Measurements from ENCODE around the gene STX3.

Gene STX3

DNA sequence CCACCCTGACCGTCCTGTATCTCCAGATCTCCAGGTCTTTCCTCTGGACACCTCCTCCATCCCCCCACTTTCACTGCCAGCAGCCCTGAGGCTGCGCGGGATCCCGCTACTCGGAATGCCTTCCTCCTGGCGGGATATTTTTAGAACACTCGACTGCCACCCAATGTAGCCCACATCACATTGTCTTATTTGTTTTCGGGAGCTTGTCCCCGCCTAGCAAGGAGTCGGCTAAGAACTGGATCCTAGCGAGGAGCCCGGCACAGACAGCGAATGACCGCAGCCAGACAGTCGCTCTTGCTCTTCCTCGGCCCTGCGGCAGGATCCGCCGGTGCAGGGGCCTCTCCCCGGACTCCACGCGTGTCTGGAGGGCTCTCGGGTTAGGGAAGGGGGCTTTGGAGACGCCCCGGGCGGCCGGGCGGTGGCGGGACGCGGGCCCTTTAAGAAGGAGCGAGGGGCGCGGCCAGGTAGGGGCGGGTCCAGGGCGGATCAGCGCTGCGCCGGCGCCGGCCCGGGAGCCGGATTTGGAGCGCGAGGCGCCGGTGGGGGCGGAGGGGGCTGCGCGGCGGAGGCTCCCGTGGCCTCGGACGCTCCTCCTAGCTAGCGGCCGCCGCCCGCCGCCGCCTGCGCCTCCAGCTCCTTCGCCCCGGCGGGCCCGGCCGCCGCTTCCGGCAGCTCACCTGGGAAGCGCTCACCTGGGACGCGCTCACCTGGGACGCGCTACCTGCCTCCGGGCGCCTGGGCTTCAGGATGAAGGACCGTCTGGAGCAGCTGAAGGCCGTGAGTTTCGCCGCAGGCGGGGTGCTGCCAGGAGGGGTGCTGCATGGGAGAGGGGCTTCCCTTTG, at the start of gene STX3:
STX3 (plus strand) TSS at position 518 of the 842 bp plus-strand sequence; CDS start at position 748, 230 bp downstream.
- in situ Hi-C loops (cut with MboI; ENCODE audit: low sequenced_read_pairs), result loop anchor here (5.0 kb wide), 1 partner anchor 47 kb away; no protein-coding TSS in a partner anchor

- in situ Hi-C loops (cut with MboI; ENCODE audit: low sequenced_read_pairs), result no loop called here
Observed at GRCh38 chr11:59706518-59707285, 48.5 kb upstream of the STX3 start.

- in situ Hi-C loops (cut with MboI; ENCODE audit: low sequenced_read_pairs), result no loop called here
Observed at GRCh38 chr11:59707371-59707770, 47.8 kb upstream of the STX3 start.

DNA sequence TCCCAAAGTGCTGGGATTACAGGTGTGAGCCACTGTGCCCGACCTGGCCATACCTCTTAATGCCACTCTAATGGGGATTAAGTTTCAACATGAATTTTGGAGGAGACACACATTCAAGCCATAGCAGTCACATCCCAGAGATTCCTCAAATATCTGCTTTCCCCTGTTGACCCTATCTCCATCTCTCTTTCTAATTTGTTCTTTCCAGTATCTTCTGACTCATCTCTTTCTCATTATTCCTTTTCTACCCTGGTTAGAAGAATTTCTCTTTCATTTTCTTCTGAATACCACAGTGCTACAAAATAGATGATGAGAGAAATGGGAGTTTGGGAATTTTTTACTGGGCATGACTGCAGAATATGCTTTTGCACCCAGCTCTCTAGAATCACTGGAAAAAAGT, 46.6 kb upstream of the STX3 start:
- in situ Hi-C loops (cut with MboI; ENCODE audit: low sequenced_read_pairs), result no loop called here

GRCh38 chr11:59710136-59710847, 44.9 kb upstream of the STX3 start:
- in situ Hi-C loops (cut with MboI; ENCODE audit: low sequenced_read_pairs), result no loop called here

- in situ Hi-C loops (cut with MboI; ENCODE audit: low sequenced_read_pairs), result no loop called here
Observed at GRCh38 chr11:59713745-59714144, 41.4 kb upstream of the STX3 start, which contains the start of gene OR10V1. Gene OR10V1, minus strand, starts transcription at chr11:59713845. Its CDS starts 0 bp downstream, at chr11:59713845.

DNA sequence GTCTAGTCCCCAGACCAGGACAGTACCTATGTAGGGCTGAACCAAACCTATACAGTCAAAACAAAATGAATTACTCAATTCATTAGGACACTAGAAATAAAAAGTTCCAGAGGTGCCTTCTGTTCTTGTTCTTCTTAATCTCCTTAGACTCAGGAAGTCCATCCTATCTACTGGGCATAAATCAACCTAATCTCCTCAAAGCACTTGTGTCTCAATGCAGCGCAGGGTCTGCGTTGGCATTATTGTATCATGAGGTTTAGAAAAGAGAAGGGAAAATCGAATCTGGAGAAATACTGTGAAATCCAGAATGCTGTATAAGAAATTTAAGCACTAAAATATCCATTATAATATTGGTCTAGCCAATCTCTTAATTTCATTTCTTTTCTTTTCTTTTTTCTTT, 39.1 kb upstream of the STX3 start:
- in situ Hi-C loops (cut with MboI; ENCODE audit: low sequenced_read_pairs), result no loop called here

DNA sequence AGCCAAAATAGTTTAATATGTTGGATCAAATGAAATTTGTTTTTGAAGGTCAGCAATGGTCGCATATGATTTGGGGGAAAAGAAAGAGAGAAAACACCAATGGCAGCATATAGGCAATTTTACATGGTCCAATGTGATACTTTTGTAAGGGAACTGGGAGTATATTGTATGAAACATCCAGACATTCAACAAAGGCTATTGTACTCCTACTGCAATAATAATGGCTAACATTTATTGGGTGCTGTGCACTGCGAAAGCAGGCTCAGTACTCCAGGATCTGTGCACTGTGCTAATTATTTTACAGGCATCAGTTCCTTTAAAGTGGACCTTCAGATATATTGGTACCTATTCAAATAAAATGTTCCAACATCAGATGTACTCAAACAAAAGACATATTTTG, 35.6 kb upstream of the STX3 start:
- in situ Hi-C loops (cut with MboI; ENCODE audit: low sequenced_read_pairs), result no loop called here

DNA sequence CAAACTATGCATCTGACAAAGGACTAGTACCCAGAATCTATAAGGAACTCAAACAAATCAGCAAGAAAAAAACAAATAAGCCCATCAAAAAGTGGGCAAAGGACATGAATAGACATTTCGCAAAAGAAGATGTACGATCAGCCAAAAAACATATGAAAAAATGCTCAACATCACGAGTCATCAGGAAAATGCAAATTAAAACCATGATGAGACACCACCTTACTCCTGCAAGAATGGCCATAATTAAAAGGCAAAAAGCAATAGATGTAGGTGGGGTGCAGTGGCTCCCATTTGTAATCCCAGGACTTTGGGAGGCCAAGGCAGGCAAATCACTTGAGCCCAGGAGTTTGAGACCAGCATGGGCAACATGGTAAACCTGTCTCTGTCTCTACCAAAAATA, 31.1 kb upstream of the STX3 start:
- in situ Hi-C loops (cut with MboI; ENCODE audit: low sequenced_read_pairs), result no loop called here

DNA sequence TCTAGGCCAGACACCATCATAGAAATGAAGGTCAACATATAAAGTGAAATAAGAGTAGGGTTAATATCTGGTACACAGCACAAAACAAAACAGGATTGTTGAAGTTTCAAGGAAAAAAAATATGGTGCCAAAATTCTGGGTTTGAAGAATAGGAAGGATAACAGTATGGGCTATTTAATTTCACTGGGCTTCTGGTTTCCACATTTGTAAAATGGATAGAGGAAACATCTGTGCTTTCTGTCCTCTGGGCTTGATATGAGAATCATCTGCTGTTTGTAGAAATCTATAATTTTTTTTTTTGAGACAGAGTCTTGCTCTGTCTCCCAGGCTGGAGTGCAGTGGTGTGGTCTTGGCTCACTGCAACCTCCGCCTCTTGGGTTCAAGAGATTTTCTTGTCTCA, 27.8 kb upstream of the STX3 start:
- in situ Hi-C loops (cut with MboI; ENCODE audit: low sequenced_read_pairs), result no loop called here

DNA sequence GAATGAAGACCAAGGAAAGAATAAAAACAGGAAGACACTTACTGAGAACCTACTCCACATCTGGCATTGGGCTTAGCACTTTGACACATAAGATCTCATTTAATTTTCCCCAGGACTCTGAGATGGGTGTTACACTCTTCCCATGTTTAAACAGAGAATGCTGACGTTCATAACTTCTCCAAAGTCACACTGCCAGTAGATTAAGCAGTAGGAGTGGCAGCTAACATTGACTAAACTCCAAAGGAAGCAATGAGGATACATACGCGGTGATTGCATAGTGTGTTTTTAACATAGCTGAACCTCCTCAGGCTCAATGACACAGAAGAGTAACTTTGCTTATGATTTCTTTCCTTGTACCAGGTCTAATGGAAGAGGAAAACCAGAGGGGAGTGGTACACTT, 27.0 kb upstream of the STX3 start:
- in situ Hi-C loops (cut with MboI; ENCODE audit: low sequenced_read_pairs), result no loop called here

GRCh38 chr11:59728913-59729312, 26.3 kb upstream of the STX3 start:
- in situ Hi-C loops (cut with MboI; ENCODE audit: low sequenced_read_pairs), result no loop called here

- in situ Hi-C loops (cut with MboI; ENCODE audit: low sequenced_read_pairs), result no loop called here
Observed at GRCh38 chr11:59729834-59730233, 25.3 kb upstream of the STX3 start.

DNA sequence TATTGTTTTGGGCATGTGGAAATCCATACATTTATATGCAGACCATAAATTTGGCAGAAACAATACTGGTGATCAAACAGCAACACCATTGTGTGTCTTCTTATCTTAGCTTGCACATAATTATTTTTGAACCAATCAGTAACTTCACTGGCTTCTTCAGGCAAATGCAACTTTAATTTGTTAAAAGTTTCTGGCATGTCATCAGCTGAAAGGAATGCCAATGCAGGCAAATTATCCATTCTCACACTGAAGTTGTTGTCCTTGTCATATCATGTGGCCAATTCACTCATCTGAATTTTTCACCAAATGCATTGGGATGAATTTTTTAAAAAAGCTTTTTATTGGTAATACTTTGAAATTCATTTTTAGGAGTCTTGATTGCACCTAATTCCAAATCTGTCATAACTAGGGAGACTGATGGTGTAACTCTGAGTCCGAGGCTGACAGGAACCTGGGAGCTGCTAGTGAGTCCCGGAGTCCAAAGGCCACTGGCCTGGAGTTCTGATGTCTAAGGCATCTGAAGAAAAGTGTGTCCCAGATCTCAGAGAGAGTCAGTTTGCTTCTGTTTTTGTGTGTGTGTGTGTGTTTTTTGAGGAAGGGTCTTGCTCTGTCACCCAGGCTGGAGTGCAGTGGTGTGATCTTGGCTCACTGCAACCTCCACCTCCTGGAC, 24.1 kb upstream of the STX3 start:
- in situ Hi-C loops (cut with MboI; ENCODE audit: low sequenced_read_pairs), result no loop called here

DNA sequence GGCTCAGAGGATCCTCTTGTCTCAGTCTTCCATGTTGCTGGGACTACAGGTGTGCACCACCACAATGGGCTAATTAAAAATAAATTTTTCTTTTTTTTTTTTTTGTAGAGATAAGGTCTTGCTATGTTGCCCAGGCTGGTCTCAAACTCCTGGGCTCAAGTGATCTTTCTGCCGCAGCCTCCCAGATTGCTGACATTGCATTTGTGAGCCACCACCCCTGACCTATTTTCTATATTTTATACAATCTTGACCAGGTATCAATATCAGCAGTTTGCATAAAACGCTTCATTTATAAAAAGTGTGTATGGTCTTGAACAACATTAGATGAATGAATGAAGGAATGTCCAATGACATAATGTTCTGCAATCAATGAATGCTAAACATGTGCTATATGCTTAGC, 9.1 kb upstream of the STX3 start:
- in situ Hi-C loops (cut with MboI; ENCODE audit: low sequenced_read_pairs), result no loop called here

DNA sequence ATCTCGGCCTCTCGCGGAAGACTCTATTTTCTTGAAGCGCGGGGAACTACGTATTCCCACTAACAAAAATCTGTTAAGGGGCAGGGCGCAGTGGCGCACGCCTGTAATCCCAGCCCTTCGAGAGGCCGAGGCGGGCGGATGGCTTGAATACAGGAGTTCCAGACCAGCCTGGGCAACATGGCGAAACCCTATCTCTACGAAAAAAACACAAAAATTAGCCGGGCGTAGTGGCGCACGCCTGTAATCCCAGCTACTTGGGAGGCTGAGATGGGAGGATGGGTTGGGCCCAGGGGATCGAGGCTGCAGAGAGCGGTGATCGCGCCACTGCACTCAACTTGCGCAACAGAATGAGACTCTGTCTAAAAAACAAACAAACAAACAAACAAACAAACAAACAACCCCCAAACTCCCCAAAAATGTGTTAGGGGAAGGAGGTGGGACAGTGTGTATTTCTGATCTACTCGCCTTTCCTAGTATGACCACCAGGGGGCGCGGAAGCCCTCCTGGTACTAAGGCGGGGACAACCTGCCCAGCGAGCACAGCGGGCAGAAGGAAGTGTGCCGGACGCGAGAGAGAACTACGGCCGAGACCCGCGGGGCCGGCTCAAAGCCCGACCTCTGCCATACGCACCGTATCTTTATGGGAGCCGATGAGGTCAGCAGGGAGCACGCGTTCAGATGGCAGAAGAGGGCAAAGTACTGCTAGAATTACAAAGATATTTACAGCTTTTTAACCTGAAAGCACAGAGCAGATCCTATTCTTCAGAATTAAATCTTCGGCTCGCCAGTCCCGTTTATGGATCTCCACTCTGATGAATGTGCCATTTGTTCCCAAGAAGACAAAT, 1.3 kb upstream of the STX3 start:
- in situ Hi-C loops (cut with MboI; ENCODE audit: low sequenced_read_pairs), result loop anchor here (5.0 kb wide), 1 partner anchor 48 kb away; no protein-coding TSS in a partner anchor

DNA sequence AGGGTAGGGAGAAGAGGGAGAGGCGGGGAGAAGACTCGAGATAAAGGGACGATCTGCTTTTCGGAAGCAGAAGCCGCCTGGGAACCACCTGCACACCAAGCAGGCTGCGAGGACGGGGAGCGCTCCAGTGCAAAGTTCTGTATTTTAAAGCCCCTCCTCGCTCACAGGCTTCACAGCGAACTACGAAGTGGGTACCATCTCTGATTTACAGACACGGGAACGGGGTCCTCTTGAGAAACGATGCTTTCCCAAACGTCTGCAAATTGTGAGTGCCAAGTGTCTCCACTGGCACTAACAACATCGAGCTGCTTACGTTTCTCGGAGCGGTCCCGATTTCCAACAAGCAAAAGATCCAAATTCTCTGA, 700 bp upstream of the STX3 start:
- in situ Hi-C loops (cut with MboI; ENCODE audit: low sequenced_read_pairs), result loop anchor here (5.0 kb wide), 1 partner anchor 48 kb away; no protein-coding TSS in a partner anchor

DNA sequence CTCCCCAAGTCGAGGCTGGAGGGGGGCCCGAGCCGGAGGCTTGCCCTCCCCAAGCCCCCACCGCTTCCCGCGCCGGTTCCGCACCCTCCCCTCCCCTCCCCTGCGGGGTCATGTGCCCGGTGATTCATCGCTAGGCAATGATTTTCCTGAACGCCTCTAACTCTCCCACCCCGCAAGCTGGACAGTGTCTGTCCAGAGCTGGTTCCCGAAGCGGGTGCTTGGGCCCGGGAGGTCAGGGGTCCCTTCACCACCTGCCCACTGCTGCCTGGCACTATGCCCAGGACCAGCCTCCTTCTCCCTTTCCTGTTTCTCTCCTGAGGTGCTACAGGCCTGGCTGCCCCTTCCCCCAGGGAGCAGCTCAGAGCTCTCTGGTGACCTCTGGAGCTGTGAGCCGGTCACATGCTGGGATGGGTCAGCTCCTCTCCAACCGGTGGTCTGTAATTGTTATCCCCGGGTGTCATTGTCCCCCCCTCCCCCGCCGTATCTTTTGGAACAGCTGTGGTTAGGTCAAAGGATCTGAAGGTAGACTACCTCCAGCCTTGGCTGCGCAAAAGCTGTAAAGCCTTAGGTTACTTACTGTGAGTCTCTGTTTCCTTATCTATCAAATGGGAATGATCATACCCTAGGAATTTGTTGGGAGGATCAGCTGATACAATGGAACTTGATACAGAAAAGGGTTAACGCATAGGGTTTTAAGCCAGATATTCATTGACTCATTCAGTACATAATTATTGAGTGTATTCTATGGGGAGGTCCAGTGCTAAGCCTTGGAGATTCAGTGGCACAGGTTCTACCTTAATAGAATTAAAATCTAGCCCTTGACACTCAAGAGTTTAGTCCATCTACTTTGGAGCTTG, 753 bp downstream of the STX3 start:
- in situ Hi-C loops (cut with MboI; ENCODE audit: low sequenced_read_pairs), result no loop called here

DNA sequence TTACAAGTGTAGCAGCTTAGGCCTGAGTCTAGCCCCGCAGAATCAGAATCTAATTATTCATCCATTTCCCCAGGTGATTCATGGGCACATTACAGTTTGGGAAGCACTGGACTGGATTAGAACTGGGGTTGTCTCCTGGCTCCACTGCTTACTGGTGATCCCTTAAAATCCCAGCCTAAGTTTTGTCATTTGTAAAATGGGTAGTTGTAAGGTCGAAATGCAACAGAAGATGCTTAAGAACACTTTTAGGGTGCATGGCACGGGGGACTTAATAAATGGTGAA, 1.3 kb downstream of the STX3 start:
- in situ Hi-C loops (cut with MboI; ENCODE audit: low sequenced_read_pairs), result no loop called here
